ENCODE results near the gene SPINT1.

- TF ChIP-seq CTCF (tag by site-specific recombination; IDR thresholded peaks at IDR 0.05) (no peak), ZNF571 (tag by site-specific recombination; IDR thresholded peaks at IDR 0.05) (no peak), ZNF791 (tag by site-specific recombination; IDR thresholded peaks at IDR 0.05) (no peak)
Measured at GRCh38 chr15:40852529-40852928, 8.7 kb downstream of the SPINT1 start.
